AG10803 (cell line): ENCODE results near the gene DLD.
A peak's percentile ranks its signal among the peaks of the same experiment; 100 is the strongest.

Experiments used
- DNase-seq: peaks from one replicate; pipeline ENCODE4 v3.0.0; 2010; ENCODE audit warnings: low read depth
- H3K4me3 ChIP-seq: 2 replicates; pipeline ENCODE4 v1.5.1; 2011; ENCODE audit warnings: mild to moderate bottlenecking, low read length, control low read depth
- CTCF ChIP-seq: conservative IDR thresholded peaks from 2 replicates; pipeline ENCODE4 v1.5.1; 2011; ENCODE audit warnings: mild to moderate bottlenecking, low read length, control low read depth, inconsistent platforms

DLD gene

GRCh38 chr7:107926481-107926880 lies 35.5 kb downstream of the DLD start:
- DNase-seq: no peak
- TF ChIP-seq CTCF: no peak
- H3K4me3 ChIP-seq: no peak overlapping the region

DNA sequence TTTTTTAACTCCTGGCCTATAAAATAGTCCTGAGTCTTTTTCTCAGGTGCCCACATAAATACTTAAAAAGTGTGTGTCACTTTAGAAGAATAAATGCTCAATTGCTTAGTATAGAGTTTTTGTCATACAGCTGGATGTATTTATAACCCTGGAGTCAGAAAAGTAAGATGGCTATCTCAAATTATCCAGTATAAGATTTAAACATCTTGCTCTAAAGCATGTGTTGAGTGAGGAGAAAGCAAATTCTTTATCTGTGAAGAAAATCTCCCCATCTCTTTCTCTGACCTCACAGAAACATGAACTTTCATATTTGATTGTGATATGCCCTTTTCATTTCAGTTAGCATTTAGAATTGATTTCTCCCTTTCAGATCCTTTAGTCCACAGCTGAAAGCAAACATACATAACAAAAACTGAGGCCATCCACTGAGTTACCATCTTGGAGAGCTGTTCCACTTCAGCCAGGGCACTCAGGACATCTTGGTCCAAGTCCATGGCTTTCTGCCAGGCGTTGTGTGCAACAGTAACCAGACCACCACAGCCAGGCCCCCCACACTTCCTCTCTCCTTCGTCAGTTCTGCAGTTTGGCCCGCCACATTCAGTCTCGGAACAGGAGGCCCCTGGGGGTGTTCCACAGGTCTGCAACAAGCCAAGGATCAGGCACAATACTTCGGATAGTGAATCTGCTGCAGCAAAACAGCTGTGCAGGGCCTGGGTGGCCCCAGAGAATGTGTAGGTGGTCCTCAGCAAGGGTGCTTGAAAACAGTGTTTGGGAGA lies 40.9 kb downstream of the DLD start:
- no peak for DNase-seq
- TF ChIP-seq CTCF: no peak

DNA sequence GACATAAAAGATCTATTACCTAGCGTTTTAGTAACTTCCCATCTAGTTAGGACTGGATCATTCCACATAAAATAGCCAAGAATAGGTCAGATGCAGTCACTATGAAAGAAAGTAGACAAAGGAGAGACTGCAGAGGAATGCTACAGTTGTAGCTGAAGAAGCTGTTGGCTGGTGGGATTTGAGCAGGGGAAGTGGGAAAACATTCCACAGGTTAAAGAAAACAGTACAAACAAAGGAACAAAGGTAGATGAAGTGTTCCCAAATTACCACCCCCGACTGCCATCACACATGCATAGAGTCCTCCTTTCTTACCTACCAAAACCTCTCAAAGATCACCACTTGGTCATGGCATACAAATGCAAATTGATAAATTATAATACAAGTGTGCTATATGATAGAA lies 41.8 kb downstream of the DLD start:
- H3K4me3 ChIP-seq: no peak overlapping the region

More for the DNA sequence above, 40.9 kb downstream of the DLD start:
- no peak overlapping the region for H3K4me3 ChIP-seq

DNA sequence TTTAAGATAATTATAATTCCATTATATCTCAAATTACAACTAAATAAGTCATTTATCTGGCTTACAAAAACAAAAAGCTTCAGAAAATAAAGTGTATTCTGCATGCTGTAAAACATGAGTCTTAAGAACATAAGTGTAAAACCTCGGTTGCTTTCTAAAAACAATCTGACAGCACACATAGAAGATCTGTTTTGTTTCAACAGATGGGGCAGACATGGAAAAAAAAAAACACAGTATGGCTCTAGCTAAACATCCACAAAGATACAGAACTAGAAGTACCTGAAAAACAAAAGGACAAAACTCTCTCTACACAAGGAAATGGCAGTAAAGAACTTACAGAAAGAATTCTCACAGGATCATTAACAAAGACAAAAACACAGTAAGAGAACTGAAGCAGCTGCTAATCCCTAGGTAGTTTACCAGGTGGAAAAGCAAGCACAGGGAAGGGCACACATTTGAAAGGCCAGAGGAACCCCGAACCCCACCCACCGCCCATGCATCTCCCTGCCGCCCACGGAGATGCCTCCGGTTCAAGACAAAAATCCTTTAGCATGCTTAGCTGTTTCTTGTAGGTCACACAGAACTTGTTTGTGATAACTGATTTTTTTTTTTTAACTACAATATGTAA lies 42.5 kb downstream of the DLD start:
- TF ChIP-seq CTCF: no peak
- H3K4me3 ChIP-seq: no peak overlapping the region
- no peak for DNase-seq

More for the DNA sequence above, 41.8 kb downstream of the DLD start:
- no peak for TF ChIP-seq CTCF
- DNase-seq: no peak

DNA sequence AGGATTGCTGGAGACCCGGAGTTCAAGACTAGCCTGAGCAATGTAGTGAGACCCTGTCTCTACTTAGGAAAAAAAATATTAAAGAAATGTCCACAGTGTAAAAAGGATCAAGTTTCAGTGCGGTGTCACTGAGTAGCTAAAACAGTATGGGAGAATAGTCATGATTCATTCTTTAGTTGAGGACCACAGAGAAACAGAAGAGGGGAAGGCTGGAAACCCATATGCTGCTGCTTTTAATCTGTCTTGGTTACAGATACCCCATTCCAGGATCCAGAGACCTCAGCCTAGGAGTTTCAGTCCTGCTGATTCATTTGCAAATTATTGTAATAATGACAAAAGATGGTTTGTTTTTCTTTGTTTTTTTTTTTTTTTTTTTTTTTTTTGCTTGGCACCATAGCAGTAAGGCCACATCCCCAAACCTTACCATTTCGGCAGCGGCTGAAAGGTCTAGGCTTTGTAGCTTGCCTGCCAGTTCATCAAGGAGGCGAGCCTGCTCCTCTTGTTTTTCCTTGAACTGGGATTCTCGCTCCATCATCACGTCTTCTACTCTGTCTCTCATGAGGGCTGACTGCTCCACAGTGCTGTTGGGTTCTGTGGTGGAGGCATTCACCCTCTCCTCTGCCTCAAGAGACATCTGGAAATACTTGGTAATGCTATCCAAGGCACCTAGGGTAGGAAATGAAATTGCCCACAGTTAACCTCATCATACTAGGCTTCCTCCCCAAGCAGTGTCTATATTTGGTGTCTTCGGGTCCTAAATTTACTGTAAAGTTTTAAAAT lies 44.2 kb downstream of the DLD start:
- DNase-seq: peak; percentile 84
- no peak for TF ChIP-seq CTCF

DNA sequence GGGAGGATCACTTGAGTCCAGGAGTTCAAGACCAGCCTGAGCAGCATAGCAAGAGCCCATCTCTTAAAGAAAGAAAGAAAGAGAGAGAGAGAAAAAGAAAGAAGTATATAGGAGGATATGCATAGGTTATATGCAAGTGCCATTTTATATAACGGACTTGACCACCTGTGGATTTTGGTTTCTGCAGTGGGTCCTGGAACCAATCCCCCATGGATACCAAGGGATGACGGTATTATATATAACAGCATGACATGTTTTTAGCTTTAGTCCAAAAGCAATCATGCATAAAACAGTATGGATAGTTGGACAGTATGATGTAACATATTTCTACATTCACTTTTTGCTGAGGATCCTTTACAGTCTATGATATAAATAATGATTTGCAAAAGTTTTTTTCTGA lies 45.3 kb downstream of the DLD start:
- no peak for TF ChIP-seq CTCF
- no peak for DNase-seq

More for the DNA sequence above, 44.2 kb downstream of the DLD start:
- no peak overlapping the region for H3K4me3 ChIP-seq

More for the DNA sequence above, 45.3 kb downstream of the DLD start:
- H3K4me3 ChIP-seq: no peak overlapping the region
